IPS-15b (cell line): ENCODE data around the gene DAGLB.
"Not testable (repeated sequence)": the region's sequence is repeated elsewhere in the genome, so short reads cannot be mapped to it uniquely, and the experiment has no call there.

Source experiments
- H3K27me3 ChIP-seq: one replicate; pipeline ENCODE4 v1.6.1; 2013; ENCODE audit warnings: low read length; ENCODE audit not compliant: control insufficient read depth, insufficient read depth
- H3K36me3 ChIP-seq: one replicate; pipeline ENCODE4 v1.6.1; 2013; ENCODE audit warnings: low read length; ENCODE audit not compliant: control insufficient read depth, insufficient read depth
- H3K4me1 ChIP-seq: one replicate; pipeline ENCODE4 v1.6.1; 2013; ENCODE audit warnings: mild to moderate bottlenecking, low read length; ENCODE audit not compliant: control insufficient read depth, insufficient read depth
- H3K4me3 ChIP-seq: one replicate; pipeline ENCODE4 v1.5.1; 2013; ENCODE audit warnings: low read depth, low read length
- H3K9ac ChIP-seq: one replicate; pipeline ENCODE4 v1.6.1; 2013; ENCODE audit warnings: low read depth, mild to moderate bottlenecking, low read length
- H3K9me3 ChIP-seq: one replicate; pipeline ENCODE4 v1.6.1; 2013; ENCODE audit warnings: mild to moderate bottlenecking, low read length; ENCODE audit not compliant: control insufficient read depth, insufficient read depth

Gene DAGLB

DNA sequence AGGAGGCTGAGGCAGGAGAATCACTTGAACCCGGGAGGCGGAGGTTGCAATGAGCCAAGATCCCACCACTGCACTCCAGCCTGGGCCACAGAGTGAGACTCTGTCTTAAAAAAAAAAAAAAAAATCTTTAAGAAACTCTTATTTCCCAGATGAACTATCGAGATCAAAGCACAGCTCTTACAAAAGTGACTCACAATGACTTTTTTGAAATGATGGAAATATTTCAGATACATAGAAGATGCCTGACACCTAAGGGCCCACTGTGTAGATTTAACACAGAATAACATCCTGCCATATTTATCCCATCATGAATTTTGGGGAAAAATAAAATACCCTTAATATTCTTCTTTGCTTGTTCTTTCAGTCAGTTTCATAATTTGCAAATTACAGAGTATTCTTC, 10.9 kb upstream of the DAGLB start:
- H3K36me3 ChIP-seq: peaks cover 10% of the 10 kb centered on the region
- not testable (repeated sequence) for H3K4me3 ChIP-seq, H3K9me3 ChIP-seq, H3K4me1 ChIP-seq, H3K9ac ChIP-seq, H3K27me3 ChIP-seq

DNA sequence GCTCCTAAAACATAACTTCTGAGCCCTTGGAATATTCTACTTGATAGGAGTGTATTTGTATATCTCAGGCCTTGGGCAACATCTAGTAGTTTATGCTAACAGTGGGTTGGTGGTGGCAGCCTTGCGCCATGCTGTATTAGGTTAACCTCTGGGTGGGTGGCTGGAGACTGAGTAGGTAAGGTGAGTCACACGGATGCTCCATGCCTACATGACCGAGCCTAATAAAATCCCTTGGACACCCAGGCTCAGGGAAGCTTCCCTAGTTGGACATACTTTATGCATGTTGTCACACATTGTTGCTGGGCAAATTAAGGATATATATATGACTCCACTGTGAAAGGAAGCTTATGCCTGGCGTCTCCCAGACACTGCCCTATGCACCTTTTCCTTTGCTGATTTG, 6.0 kb upstream of the DAGLB start:
- no peak overlapping the region for H3K4me3 ChIP-seq
- H3K9me3 ChIP-seq: no peaks in the 10 kb centered on the region
- H3K9ac ChIP-seq: no peak overlapping the region
- no peaks in the 10 kb centered on the region for H3K27me3 ChIP-seq
- no peaks in the 10 kb centered on the region for H3K4me1 ChIP-seq
- no peaks in the 10 kb centered on the region for H3K36me3 ChIP-seq

DNA sequence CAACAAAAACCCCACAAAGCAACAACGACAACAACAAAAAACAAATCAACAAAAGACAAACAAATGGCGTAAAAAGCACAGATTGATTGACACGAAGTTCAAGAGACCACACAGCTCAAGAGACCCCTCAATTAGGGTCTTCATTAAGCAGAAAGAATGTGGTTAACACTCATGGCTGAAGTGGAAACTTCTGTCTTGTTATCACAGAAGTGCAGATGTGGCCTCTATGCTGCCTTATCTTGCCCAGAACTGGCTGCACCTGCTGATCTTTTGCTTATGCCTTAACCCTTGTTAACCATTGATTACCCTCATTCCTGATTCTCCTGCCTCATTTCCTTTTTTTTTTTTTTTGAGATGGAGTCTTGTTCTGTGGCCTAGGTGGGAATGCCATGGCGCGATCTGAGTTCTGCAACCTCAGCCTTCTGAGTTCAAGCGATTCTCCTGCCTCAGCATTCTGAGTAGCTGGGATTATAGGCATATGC, 3.5 kb upstream of the DAGLB start:
- Histone ChIP-seq H3K27me3 (no peaks in the 10 kb centered on the region), H3K4me1 (no peaks in the 10 kb centered on the region), H3K4me3 (no peak overlapping the region), H3K9ac (no peak overlapping the region), H3K36me3 (no peaks in the 10 kb centered on the region), H3K9me3 (no peaks in the 10 kb centered on the region)

DNA sequence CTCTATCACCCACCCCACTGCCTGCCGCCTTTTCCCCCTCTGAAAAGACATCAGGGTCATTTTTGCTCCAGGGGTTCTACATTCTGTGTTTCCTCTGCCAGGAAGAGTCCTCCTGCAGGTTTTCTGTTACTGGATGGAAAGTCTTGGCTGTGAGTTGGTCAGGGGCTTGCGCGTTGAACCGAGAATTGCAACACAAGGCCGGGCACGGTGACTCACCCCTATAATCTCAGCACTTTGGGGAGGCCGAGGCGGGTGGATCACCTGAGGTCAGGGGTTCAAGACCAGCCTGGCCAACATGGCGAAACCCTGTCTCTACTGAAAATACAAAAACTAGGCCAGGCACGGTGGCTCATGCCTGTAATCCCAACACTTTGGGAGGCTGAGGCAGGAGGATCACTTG, 2.8 kb upstream of the DAGLB start:
- not testable (repeated sequence) for H3K9me3 ChIP-seq, H3K4me1 ChIP-seq, H3K27me3 ChIP-seq, H3K36me3 ChIP-seq, H3K4me3 ChIP-seq, H3K9ac ChIP-seq

DNA sequence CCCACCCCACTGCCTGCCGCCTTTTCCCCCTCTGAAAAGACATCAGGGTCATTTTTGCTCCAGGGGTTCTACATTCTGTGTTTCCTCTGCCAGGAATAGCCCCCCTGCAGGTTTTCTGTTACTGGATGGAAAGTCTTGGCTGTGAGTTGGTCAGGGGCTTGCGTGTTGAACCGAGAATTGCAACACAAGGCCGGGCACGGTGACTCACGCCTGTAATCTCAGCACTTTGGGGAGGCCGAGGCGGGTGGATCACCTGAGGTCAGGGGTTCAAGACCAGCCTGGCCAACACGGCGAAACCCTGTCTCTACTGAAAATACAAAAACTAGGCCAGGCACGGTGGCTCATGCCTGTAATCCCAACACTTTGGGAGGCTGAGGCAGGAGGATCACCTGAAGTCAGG, 2.1 kb upstream of the DAGLB start:
- not testable (repeated sequence) for H3K4me3 ChIP-seq, H3K27me3 ChIP-seq, H3K9me3 ChIP-seq, H3K9ac ChIP-seq, H3K4me1 ChIP-seq
- peaks cover 10% of the 10 kb centered on the region for H3K36me3 ChIP-seq

DNA sequence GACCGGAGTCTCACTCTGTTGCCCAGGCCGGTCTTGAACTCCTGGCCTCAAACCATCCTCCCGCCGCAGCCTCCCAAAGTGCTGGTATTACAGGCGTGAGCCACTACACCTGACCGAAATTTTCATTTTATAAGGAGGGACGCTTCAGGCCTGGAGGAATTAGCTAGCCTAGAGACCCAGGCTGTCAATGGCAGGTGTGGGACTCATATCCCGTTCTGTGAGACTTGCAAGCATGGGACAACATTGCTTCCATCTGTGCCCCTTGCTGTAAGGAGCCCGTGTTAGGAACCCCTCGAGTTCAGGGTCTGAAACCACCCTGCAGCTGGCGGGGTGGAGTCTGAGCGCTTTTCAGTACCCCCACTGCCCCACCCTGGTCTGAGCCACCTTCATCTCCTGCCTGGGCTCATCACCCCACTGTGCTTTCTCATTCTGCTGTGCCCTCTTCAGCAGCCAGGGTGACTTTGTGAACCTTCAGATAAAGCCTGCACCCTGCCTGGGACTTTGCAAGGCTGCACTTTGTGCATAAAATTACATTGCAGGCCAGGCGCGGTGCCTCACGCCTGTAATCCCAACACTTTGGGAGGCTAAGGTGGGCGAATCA, 1.3 kb upstream of the DAGLB start:
- H3K27me3 ChIP-seq: no peaks in the 10 kb centered on the region
- no peaks in the 10 kb centered on the region for H3K4me1 ChIP-seq
- peaks cover 15% of the 10 kb centered on the region for H3K36me3 ChIP-seq
- H3K4me3 ChIP-seq: peak overlapping the region; percentile 89
- H3K9ac ChIP-seq: no peak overlapping the region
- no peaks in the 10 kb centered on the region for H3K9me3 ChIP-seq

DNA sequence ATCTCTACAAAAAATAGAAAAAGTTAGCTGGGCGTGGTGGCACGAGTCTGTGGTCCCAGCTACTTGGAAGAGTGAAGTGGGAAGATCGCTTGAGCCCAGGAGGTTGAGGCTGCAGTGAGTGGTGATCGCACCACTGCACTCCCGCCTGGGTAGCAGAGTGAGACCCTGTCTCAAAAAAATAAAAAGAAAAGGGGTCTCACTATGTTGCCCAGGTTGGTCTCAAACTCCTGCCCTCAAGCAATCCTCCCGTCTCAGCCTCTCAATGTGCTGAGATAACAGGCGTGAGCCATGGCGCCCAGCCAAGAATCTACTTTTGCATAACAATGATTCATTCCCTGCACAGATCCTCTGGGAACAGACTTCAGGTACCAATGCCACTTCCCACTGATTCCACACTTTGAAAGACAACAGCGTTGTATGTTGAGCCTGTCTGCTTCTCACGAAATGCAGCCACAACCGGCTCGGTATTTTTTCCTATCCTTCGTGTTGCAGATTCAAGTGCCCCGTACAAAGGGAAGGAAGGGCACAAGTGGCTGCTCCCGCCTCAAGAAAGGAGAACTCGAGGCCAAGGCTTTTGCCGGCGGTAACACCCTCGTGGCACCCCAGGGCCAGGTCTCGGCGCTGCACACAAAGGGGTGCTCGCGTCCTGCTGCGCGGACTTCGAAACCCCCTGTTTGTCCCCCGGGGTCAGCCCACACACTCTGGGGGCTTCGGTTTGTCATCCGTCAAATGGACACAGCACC, 745 bp downstream of the DAGLB start:
- Histone ChIP-seq H3K4me1 (no peaks in the 10 kb centered on the region), H3K36me3 (peaks cover 28% of the 10 kb centered on the region), H3K9ac (peak overlapping the region; percentile 90), H3K27me3 (no peaks in the 10 kb centered on the region), H3K9me3 (no peaks in the 10 kb centered on the region), H3K4me3 (peak overlapping the region; percentile 89)

DNA sequence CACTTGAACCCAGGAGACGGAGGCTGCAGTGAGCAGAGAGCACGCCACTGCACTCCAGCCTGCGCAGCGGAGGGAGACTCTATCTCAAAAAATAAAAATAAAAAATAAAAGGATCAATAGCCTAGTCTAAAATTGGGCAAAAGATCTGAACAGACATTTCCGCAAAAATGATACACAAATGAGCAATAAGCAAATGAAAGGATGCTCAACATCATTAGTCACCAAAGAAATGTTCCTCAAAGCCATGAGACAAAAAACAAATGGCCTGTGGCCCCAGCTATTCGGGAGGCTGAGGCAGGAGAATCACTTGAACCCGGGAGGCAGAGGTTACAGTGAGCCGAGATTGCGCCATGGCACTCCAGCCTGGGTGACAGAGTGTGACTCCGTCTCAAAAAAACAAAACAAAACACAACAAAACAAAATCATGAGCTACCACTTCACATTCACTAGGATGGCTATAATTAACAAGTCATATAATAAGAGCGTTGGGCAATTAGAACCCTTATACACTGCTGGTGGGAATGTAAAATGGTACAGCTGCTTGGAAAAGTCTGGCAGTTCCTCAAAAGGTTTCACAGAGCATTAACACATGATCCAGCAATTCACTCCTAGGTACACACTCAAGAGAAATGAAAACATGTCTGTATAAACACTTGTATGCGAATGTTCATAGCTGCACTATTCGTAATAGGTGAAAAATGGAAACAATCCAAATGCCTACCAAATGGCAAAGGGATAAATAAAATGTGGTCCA, 3.1 kb downstream of the DAGLB start:
- H3K4me1 ChIP-seq: no peaks in the 10 kb centered on the region
- no peak overlapping the region for H3K4me3 ChIP-seq
- H3K9ac ChIP-seq: no peak overlapping the region
- H3K36me3 ChIP-seq: peaks cover 30% of the 10 kb centered on the region
- no peaks in the 10 kb centered on the region for H3K27me3 ChIP-seq
- no peaks in the 10 kb centered on the region for H3K9me3 ChIP-seq

DNA sequence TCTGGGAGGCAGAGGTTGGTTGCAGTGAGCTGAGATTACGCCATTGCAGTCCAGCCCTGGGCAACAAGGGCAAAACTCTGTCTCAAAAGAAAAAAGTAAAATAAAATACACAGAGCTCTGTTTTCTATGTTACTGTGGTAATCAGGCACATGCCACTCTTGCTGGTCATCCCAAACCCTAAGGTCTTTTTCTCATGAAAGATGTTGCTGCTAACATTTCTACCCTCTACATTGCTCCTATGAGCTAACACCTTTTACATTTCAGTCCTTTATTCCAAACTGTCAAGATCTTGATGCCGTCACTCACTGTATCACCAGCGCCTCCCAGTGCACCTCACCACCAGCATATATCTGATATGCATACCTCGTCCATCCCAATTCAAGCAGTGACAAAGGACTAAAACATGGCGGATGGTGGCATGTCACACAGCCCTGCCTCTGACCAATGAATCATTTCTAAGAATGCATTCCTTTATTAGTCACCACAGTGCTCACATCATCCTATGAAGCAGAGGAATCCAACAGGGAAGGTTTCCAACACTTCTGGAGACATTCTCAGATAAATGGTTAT, 4.3 kb downstream of the DAGLB start:
- Histone ChIP-seq H3K9ac (no peak overlapping the region), H3K27me3 (no peaks in the 10 kb centered on the region), H3K4me1 (no peaks in the 10 kb centered on the region), H3K36me3 (peaks cover 30% of the 10 kb centered on the region), H3K4me3 (no peak overlapping the region), H3K9me3 (no peaks in the 10 kb centered on the region)

DNA sequence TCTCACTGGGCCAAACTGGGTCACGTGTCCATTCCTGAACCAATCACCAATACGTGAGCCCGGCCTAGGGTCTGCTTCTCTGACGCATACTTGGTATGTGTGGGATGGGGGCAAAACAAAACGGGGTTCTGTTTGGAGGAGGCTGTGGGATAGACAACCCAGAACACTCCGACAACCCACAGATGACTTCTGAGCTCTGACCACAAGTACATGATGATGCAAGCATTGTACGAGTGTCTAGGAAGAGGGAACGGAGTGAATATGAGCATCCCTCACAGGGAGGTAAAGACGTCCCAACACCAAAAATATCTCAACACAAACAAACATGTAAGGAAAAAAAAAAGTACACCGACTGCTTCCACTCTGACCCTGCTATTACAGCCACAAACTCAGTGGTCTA, 5.6 kb downstream of the DAGLB start:
- Histone ChIP-seq H3K9ac (no peak overlapping the region), H3K4me3 (no peak overlapping the region), H3K36me3 (peaks cover 30% of the 10 kb centered on the region), H3K27me3 (no peaks in the 10 kb centered on the region), H3K9me3 (no peaks in the 10 kb centered on the region), H3K4me1 (no peaks in the 10 kb centered on the region)

DNA sequence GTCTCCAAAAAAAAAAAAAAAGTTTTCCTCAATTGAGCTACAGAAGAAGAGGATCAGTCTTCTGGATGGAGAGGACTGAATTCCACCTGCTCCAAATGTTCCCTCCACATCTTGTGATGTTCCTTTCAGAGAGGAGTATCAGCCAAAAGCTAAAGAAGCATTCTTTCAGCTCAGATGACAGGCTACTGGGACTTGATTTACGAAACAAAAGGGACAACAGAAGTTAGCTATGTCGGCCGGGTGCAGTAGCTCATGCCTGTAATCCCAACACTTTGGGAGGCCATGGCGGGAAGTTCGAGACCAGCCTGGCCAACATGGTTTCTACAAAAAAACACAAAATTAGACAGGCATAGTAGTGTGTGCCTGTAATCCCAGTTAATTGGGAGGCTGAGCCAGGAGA, 7.4 kb downstream of the DAGLB start:
- no peaks in the 10 kb centered on the region for H3K27me3 ChIP-seq
- H3K36me3 ChIP-seq: peaks cover 26% of the 10 kb centered on the region
- H3K9me3 ChIP-seq: no peaks in the 10 kb centered on the region
- no peak overlapping the region for H3K4me3 ChIP-seq
- peaks cover 2% of the 10 kb centered on the region for H3K4me1 ChIP-seq
- H3K9ac ChIP-seq: no peak overlapping the region
